B cell (primary cell): ENCODE results near the gene SLC25A26.

Source experiments
- EZH2 ChIP-seq: IDR thresholded peaks from 2 replicates; pipeline ENCODE4 v1.6.1; 2012; ENCODE audit warnings: borderline replicate concordance, low read depth, mild to moderate bottlenecking, moderate library complexity, low read length; ENCODE audit not compliant: insufficient read depth, poor library complexity, severe bottlenecking
- TF ChIP-seq, protein P1 (sequence below): fragments of 200-600 bp; IDR thresholded peaks from one replicate; pipeline ENCODE4 v1.8.0; 2022; ENCODE audit warnings: antibody characterized with exemption, mild to moderate bottlenecking

DNA sequence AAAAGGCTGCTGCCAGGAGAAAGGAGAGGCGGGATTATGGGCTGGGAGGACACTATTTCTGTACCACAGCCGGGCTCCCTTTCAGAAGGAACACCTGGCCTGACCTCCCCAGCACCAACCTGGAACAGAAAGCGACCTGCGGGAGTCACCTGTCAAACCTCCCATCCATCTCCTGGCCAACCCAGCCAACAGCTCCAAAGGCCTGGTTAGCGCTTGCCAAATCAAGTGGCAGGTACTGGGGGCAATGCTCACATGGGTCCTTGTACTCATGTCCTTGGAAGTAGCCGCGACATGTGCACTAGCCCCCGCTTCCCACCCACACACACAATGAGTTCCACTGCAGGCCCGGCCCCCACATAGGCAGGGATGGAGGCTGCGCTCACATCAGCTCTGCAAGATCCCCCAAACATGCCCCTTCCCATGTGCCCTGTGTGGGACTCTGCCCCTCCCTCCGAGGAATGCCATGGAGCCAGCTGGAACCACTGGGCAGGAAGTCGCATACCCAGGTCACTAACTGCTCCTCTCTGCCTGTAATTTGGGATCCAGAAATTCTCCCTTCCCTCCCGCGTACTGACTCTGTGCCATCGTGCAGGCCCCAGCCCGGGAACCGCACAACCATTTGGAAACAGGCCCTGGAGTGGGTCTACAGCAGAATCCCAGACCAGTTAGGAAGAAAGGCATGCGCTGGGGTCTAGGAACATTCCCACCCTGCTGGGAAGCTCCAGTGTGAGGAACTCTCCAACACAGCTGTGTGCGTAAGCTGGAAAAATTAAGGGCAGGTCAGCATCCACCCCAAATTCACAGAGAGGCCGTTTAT, 181.1 kb downstream of the SLC25A26 start:
- TF ChIP-seq, protein P1, sequence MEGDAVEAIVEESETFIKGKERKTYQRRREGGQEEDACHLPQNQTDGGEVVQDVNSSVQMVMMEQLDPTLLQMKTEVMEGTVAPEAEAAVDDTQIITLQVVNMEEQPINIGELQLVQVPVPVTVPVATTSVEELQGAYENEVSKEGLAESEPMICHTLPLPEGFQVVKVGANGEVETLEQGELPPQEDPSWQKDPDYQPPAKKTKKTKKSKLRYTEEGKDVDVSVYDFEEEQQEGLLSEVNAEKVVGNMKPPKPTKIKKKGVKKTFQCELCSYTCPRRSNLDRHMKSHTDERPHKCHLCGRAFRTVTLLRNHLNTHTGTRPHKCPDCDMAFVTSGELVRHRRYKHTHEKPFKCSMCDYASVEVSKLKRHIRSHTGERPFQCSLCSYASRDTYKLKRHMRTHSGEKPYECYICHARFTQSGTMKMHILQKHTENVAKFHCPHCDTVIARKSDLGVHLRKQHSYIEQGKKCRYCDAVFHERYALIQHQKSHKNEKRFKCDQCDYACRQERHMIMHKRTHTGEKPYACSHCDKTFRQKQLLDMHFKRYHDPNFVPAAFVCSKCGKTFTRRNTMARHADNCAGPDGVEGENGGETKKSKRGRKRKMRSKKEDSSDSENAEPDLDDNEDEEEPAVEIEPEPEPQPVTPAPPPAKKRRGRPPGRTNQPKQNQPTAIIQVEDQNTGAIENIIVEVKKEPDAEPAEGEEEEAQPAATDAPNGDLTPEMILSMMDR: no peak
- TF ChIP-seq EZH2: no peak
